Small intestine (tissue), 16 donors: ENCODE data around the gene TUBA3E. TPM values are rescaled to one million over a fixed set of nuclear protein-coding genes. Genes with fewer than 3 reads are reported as not detected.
"Not testable (repeated sequence)": the region's sequence is repeated elsewhere in the genome, so short reads cannot be mapped to it uniquely, and the experiment has no call there.

ENCODE experiments used
- DNase-seq, 2 donors: peaks; one replicate each; pipeline versions ENCODE4 v3.0.0 to v3.0.0-alpha.2; 2013
- FAIRE-seq: peaks from 2 replicates; lab custom pipeline; 2012; peaks lifted over from hg19 to GRCh38; lab: Jason Lieb, UNC
- H3K27ac ChIP-seq, 3 donors: one replicate each; pipeline ENCODE4 v1.5.1; 2013; ENCODE audit warnings: low read length in 2 of 3, mild to moderate bottlenecking in 2 of 3, control low read depth in 1 of 3, inconsistent platforms in 1 of 3, low read depth in 1 of 3, moderate library complexity in 1 of 3
- H3K27me3 ChIP-seq, 3 donors: one replicate each; pipeline ENCODE4 v1.6.1; 2013; ENCODE audit warnings: low read length in 3 of 3, inconsistent platforms in 1 of 3; ENCODE audit not compliant: control insufficient read depth in 3 of 3, insufficient read depth in 3 of 3
- H3K36me3 ChIP-seq, 3 donors: one replicate each; pipeline ENCODE4 v1.6.1; 2013; ENCODE audit warnings: low read length in 3 of 3, inconsistent platforms in 1 of 3, low read depth in 1 of 3, mild to moderate bottlenecking in 1 of 3, moderate library complexity in 1 of 3; ENCODE audit not compliant: control insufficient read depth in 3 of 3, insufficient read depth in 2 of 3
- H3K4me1 ChIP-seq, 3 donors: one replicate each; pipeline ENCODE4 v1.6.1; 2013; ENCODE audit warnings: low read length in 2 of 3, inconsistent platforms in 1 of 3, low read depth in 1 of 3, mild to moderate bottlenecking in 1 of 3, moderate library complexity in 1 of 3; ENCODE audit not compliant: control insufficient read depth in 3 of 3, insufficient read depth in 2 of 3
- H3K4me3 ChIP-seq, 3 donors: one replicate each; pipeline ENCODE4 v1.5.1; 2013; ENCODE audit warnings: low read length in 3 of 3, control low read depth in 1 of 3, inconsistent platforms in 1 of 3, low read depth in 1 of 3, mild to moderate bottlenecking in 1 of 3, moderate library complexity in 1 of 3
- H3K9me3 ChIP-seq, 2 donors: one replicate each; pipeline ENCODE4 v1.6.1; 2013; ENCODE audit warnings: low read depth in 1 of 2, low read length in 1 of 2; ENCODE audit not compliant: control insufficient read depth in 2 of 2, insufficient read depth in 1 of 2
- WGBS, 3 donors: extraction: QIAGEN DNeasy Blood & Tissue Kit; methylation state at CpG; one replicate each; pipeline ENCODE4 v1.1.7; 2013; 5-methylcytosine and 5-hydroxymethylcytosine counted together
- long read RNA-seq, 10 donors: transcript quantifications; one replicate each; lab custom pipeline, GENCODE V29; 2026
- polyA plus RNA-seq, 4 donors: library from polyadenylated mRNA; stranded (reverse) in 3 of 4; unstranded in 1 of 4; fragments of 200-250 nt in 3 of 4; fragments of 120-200 nt in 1 of 4; gene quantifications; one replicate each; pipeline versions ENCODE4 v1.2.1 to v1.2.3, GENCODE V29; 2013
- donor health status: healthy with polysubstance abuse.
- donor health status: control.
- donor health status: control.
- donor health status: Bipolar disorder and iron deficiency.
- donor health status: healthy.

The TUBA3E gene
- 1 to 10 TPM in 1 of 4 donors, under 1 TPM in 1, not detected in 2; 0.12 to 2.4 TPM for polyA plus RNA-seq
- long read RNA-seq, donor 1 = 0 reads
- long read RNA-seq, donor 2 = 0 reads
- long read RNA-seq, donor 3 = 0 reads
- long read RNA-seq, donor 4 = 0 reads
- long read RNA-seq, donor 5 = 0 reads
- long read RNA-seq, donor 6 = 0 reads
- long read RNA-seq, donor 7 = 0 reads
- long read RNA-seq, donor 8 = 0 reads
- long read RNA-seq, donor 9 = 0 reads
- long read RNA-seq, donor 10 = 0 reads

GRCh38 chr2:130198343-130198742 lies at the start of gene TUBA3E:
Gene TUBA3E, minus strand, starts transcription at chr2:130198439. Its CDS starts 79 bp downstream, at chr2:130198360.
- WGBS, 3 donors = 94 to 98% (median 97%) methylated on average over 16 to 26 of the region's 26 CpGs
- FAIRE-seq = no peak
- H3K27ac ChIP-seq = no peak within 1 kb of the TSS

GRCh38 chr2:130246430-130246829 lies 48.2 kb upstream of the TUBA3E start:
- WGBS, 3 donors = 65 to 81% (median 76%) methylated on average over 7 of the region's 7 CpGs
- H3K27ac ChIP-seq = no peak overlapping the region
- no peaks in the 10 kb centered on the region for H3K4me1 ChIP-seq
- FAIRE-seq (no peak), DNase-seq (no peak)
- H3K27me3 ChIP-seq = peaks cover 0 to 3% (median 3%) of the 10 kb centered on the region in 3 donors
- H3K36me3 ChIP-seq = no peaks in the 10 kb centered on the region
- no peak overlapping the region for H3K4me3 ChIP-seq
- no peaks in the 10 kb centered on the region for H3K9me3 ChIP-seq

More at GRCh38 chr2:130198343-130198742, at the start of gene TUBA3E:
- Histone ChIP-seq H3K36me3 (no peaks in the 10 kb centered on the region), H3K27me3 (no peaks in the 10 kb centered on the region), H3K4me1 (no peaks in the 10 kb centered on the region), H3K9me3 (no peaks in the 10 kb centered on the region), H3K4me3 (no peak within 1 kb of the TSS)
- DNase-seq = no peak

GRCh38 chr2:130245976-130246375 lies 47.7 kb upstream of the TUBA3E start:
- Histone ChIP-seq H3K27me3 (peaks cover 0 to 3% (median 0%) of the 10 kb centered on the region in 3 donors), H3K27ac (no peak overlapping the region), H3K4me1 (no peaks in the 10 kb centered on the region), H3K9me3 (no peaks in the 10 kb centered on the region), H3K36me3 (no peaks in the 10 kb centered on the region), H3K4me3 (no peak overlapping the region)
- 54 to 79% (median 61%) methylated on average over 3 of the region's 3 CpGs for WGBS, 3 donors
- DNase-seq (no peak), FAIRE-seq (no peak)

GRCh38 chr2:130243359-130243758 lies 45.1 kb upstream of the TUBA3E start:
- no peak overlapping the region for H3K4me3 ChIP-seq
- no peak overlapping the region for H3K27ac ChIP-seq
- no peak for FAIRE-seq
- H3K36me3 ChIP-seq = no peaks in the 10 kb centered on the region
- no peaks in the 10 kb centered on the region for H3K4me1 ChIP-seq
- DNase-seq = no peak
- peaks cover 0 to 2% (median 0%) of the 10 kb centered on the region in 3 donors for H3K27me3 ChIP-seq
- H3K9me3 ChIP-seq = no peaks in the 10 kb centered on the region
- 85 to 88% (median 88%) methylated on average over 2 of the region's 2 CpGs for WGBS, 3 donors

DNA sequence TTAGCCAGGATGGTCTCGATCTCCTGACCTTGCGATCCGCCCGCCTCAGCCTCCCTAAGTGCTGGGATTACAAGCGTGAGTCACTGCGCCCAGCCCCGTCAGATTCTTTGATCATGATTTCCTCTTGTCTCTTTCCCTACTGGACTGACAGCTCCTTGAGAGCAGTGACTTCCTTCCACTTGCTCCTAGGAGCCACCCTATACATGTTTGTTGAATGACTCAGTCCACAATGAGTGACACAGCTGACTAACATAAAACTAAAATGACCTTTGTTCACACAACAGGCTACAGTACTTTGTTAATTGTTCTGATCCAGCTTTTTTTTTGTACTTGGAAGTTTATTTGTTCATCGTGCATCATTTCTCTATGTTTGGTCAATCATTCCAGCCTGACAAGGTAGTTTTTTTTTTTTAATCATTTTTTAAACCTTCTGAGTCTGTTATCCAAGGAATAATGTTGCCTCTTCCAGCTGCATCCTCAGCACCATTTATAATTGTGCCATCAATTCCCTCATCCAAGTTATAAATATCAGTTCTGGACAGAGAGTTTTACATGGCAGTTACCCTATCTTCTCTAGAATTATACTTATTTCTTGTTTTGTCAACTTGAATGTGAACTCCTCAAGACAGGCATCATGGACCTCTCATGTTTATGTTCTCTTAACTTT lies 42.9 kb upstream of the TUBA3E start:
- FAIRE-seq = peak; percentile 75
- Histone ChIP-seq H3K4me1 (no peaks in the 10 kb centered on the region), H3K36me3 (no peaks in the 10 kb centered on the region), H3K27me3 (peaks cover 0 to 2% (median 0%) of the 10 kb centered on the region in 3 donors), H3K4me3 (no peak overlapping the region), H3K27ac (no peak overlapping the region), H3K9me3 (no peaks in the 10 kb centered on the region)
- peak; percentile 39 to 90 for DNase-seq
- 30 to 64% (median 42%) methylated on average over 8 of the region's 8 CpGs for WGBS, 3 donors

GRCh38 chr2:130239581-130239980 lies 41.3 kb upstream of the TUBA3E start:
- not testable (repeated sequence) for H3K36me3 ChIP-seq, DNase-seq, H3K27me3 ChIP-seq, H3K4me1 ChIP-seq, H3K9me3 ChIP-seq, FAIRE-seq, H3K4me3 ChIP-seq, H3K27ac ChIP-seq
- WGBS, 3 donors = 68 to 78% (median 76%) methylated on average over 6 of the region's 6 CpGs

DNA sequence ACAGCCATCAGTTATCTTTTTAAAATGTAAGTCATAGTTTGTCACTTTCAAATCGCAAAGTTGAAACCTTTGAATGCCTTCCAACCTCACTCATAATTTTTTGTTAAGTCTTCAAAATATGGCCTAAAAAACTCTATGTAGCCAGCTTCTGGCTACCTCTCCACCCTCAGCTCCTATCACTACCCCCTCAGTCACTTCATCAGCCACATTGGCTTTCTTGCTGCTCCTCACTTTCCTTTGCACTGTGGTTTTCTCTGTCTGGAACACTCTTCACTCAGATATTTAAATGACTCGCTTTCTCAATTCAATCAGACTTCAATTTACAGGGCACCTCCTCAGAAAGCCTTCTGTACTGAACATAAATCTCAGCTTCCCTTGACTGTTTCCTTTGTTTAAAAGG lies 34.8 kb upstream of the TUBA3E start:
- H3K4me1 ChIP-seq, H3K27me3 ChIP-seq, FAIRE-seq, H3K27ac ChIP-seq, H3K36me3 ChIP-seq, H3K4me3 ChIP-seq, DNase-seq: not testable (repeated sequence)
- peaks cover 0 to 20% of the 10 kb centered on the region in 2 donors for H3K9me3 ChIP-seq
- WGBS, 3 donors = 82 to 87% (median 85%) methylated on average over 2 of the region's 2 CpGs

DNA sequence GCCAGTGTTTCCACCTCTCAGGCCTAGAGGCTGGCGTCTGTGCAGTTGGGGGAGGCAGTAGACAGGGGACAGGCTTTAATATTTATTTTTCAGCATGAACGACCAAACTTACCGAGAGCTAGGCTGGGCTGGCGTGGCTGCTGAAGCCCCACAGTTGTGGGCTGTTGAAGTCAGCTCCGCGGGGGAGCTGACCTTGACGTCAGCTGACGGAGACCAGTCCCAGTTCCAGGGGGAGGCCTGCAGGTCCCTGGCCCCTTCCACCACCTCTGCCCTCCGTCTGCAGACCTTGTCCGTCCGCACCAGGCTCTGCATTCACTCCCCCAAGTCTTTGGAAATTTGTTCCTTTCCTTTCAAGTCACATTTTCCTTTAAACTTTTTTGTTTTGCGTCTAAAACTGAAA lies 33.4 kb upstream of the TUBA3E start:
- Histone ChIP-seq H3K27me3 (no peaks in the 10 kb centered on the region), H3K36me3 (no peaks in the 10 kb centered on the region), H3K4me3 (no peak overlapping the region), H3K9me3 (peaks cover 0 to 20% of the 10 kb centered on the region in 2 donors), H3K4me1 (no peaks in the 10 kb centered on the region), H3K27ac (no peak overlapping the region)
- DNase-seq (no peak), FAIRE-seq (no peak)
- WGBS, 3 donors = 82 to 84% (median 83%) methylated on average over 11 to 12 of the region's 12 CpGs
